ENCODE data around the gene NR4A3. TPM values are rescaled to one million over a fixed set of nuclear protein-coding genes. Genes with fewer than 3 reads are reported as not detected.

The NR4A3 gene
- total RNA-seq, 1 donor from 2014 or later: 6.2 TPM

DNA sequence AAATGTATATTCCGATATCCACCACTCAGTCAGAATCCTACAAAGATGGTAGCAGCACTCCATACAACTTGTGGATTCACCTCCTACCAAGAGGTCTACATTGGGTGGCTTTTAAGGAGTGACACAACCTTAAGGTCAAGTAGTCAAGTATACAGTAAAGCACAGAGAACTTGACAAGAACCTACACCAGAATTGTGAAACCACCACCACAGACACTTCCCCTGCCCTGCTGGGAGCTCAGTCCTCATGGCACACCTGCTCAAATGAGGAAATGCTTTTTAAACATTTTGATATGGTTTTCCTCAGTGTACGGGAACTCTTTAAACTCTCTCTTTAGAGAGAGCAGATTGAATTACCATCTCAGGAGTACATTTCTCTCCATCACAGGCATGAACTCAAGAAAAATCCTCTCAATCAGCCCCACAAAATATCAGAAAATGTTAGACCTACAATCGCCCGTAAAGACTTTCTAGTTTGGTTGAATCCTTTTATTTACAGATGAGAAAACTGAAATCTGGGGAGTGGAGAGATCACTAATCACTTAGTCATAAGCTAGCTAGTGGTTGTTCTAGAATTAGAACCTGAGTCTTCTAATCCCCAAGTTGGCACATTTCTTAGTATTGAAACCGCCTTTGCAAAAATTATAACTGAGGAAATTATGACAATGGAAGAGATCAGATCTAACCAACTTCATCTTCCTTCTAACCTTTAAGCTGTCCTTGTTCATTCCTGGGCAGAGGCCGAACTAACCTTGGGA is 38.5 kb upstream of the NR4A3 start:
- no peaks in the 10 kb centered on the region for H3K36me3 ChIP-seq
- TF ChIP-seq, protein P1, sequence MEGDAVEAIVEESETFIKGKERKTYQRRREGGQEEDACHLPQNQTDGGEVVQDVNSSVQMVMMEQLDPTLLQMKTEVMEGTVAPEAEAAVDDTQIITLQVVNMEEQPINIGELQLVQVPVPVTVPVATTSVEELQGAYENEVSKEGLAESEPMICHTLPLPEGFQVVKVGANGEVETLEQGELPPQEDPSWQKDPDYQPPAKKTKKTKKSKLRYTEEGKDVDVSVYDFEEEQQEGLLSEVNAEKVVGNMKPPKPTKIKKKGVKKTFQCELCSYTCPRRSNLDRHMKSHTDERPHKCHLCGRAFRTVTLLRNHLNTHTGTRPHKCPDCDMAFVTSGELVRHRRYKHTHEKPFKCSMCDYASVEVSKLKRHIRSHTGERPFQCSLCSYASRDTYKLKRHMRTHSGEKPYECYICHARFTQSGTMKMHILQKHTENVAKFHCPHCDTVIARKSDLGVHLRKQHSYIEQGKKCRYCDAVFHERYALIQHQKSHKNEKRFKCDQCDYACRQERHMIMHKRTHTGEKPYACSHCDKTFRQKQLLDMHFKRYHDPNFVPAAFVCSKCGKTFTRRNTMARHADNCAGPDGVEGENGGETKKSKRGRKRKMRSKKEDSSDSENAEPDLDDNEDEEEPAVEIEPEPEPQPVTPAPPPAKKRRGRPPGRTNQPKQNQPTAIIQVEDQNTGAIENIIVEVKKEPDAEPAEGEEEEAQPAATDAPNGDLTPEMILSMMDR (IDR thresholded peaks at IDR 0.05; ENCODE audit: borderline replicate concordance): no peak
- H3K27ac ChIP-seq (replicated peaks): no peak overlapping the region
- no peak overlapping the region for H3K4me3 ChIP-seq
- no peaks in the 10 kb centered on the region for H3K27me3 ChIP-seq (ENCODE audit: low read depth)
- H3K4me1 ChIP-seq: no peaks in the 10 kb centered on the region
- peaks cover 4% of the 10 kb centered on the region for H3K9me3 ChIP-seq (replicated peaks)
- no peak for DNase-seq
- intact Hi-C loops (cut with micrococcal nuclease): no loop called here

DNA sequence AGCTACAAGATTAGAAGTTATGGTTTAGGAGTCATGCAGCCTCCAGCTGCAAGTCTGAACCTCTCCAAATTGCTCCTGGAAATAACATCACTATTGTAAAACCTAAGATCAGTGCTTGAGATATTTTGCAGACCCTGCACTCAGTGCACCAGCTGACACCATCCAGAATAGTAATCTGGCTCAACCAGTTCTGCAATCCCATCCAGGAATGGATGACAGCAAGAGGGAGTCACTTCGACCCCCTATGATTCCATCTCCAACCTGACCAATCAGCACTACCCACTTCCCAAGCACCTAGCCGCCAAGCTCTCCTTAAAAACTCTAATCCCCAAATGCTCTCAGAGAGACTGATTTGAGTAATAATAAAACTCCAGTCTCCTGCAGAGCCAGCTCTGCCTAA is 37.9 kb upstream of the NR4A3 start:
- Histone ChIP-seq H3K36me3 (no peaks in the 10 kb centered on the region), H3K27ac (replicated peaks) (no peak overlapping the region), H3K9me3 (replicated peaks) (peaks cover 4% of the 10 kb centered on the region), H3K27me3 (ENCODE audit: low read depth) (no peaks in the 10 kb centered on the region), H3K4me1 (no peaks in the 10 kb centered on the region), H3K4me3 (no peak overlapping the region)
- intact Hi-C loops (cut with micrococcal nuclease): no loop called here
- no peak for DNase-seq
- TF ChIP-seq, protein P1 (IDR thresholded peaks at IDR 0.05; ENCODE audit: borderline replicate concordance): no peak

DNA sequence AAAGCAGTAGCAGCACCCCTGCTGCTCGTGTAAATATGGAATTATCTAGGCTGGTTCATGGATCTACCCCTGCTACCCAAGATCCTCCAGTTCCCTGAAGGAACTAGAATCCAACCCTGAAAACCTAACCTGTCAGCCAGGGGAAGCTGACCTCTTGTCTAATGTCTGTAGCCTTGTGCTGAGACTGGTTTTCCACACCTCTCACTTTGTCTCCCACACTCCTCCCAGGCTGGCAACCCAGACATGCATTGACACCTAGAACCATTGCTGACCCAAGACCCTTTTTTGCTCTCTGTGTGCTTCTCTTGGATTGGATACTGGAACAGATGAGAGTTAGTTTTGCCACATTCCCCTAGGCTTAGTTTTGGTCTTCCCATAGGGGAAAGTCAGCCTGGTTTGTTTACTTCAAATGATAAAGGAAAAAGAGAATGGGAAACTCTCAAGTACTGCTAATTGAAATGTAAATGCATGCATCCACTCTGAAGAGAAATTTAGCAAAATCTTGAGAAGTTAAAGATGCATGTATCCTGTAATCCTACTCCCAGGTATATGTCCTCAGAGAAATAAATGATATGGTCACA is 36.6 kb upstream of the NR4A3 start:
- TF ChIP-seq, protein P1 (IDR thresholded peaks at IDR 0.05; ENCODE audit: borderline replicate concordance): no peak
- Histone ChIP-seq H3K27me3 (ENCODE audit: low read depth) (no peaks in the 10 kb centered on the region), H3K36me3 (no peaks in the 10 kb centered on the region), H3K27ac (replicated peaks) (no peak overlapping the region), H3K4me1 (no peaks in the 10 kb centered on the region), H3K9me3 (replicated peaks) (peaks cover 4% of the 10 kb centered on the region), H3K4me3 (no peak overlapping the region)
- no peak for DNase-seq
- intact Hi-C loops (cut with micrococcal nuclease): no loop called here

DNA sequence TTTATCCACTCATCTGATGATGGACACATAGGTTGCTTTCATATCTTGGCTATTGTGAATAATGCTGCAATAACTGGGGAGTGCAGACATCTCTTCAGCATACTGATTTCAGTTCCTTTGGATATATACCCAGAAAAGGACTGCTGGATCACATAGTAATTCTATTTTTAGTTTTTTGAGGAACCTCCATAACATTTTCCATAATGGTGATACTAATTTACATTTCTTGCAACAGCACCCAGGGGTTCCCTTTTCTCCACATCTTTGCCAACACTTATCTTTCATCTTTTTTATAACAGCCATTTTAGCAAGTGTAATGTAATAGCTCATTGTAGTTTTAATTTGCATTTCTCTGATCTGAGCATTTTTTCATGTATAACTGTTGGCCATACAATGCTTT is 34.1 kb upstream of the NR4A3 start:
- H3K9me3 ChIP-seq (replicated peaks): no peaks in the 10 kb centered on the region
- H3K4me1 ChIP-seq: no peaks in the 10 kb centered on the region
- no peaks in the 10 kb centered on the region for H3K36me3 ChIP-seq
- H3K27ac ChIP-seq (replicated peaks): no peak overlapping the region
- intact Hi-C loops (cut with micrococcal nuclease): no loop called here
- TF ChIP-seq, protein P1 (IDR thresholded peaks at IDR 0.05; ENCODE audit: borderline replicate concordance): no peak
- H3K4me3 ChIP-seq: no peak overlapping the region
- H3K27me3 ChIP-seq (ENCODE audit: low read depth): no peaks in the 10 kb centered on the region
- DNase-seq: no peak

DNA sequence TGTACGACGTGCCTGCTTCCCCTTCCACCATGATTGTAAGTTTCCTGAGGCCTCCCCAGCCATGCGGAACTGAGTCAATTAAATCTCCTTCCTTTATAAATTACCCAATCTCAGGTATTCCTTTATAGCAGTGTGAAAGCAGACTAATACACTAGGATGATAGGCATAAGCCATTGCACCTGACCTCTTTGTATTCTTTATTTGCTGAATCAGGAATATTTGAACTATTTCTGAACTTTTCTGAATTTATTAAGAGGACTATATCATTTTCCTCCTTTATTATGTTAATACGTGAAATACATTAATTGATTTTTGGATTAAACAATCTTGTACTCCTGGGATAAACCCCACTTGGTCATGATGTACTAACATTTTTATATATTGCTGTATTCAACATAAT is 28.2 kb upstream of the NR4A3 start:
- TF ChIP-seq, protein P1 (IDR thresholded peaks at IDR 0.05; ENCODE audit: borderline replicate concordance): no peak
- Histone ChIP-seq H3K36me3 (no peaks in the 10 kb centered on the region), H3K4me3 (no peak overlapping the region)

More for the DNA sequence above, 28.2 kb upstream of the NR4A3 start:
- Histone ChIP-seq H3K4me1 (no peaks in the 10 kb centered on the region), H3K9me3 (replicated peaks) (no peaks in the 10 kb centered on the region), H3K27ac (replicated peaks) (no peak overlapping the region), H3K27me3 (ENCODE audit: low read depth) (no peaks in the 10 kb centered on the region)
- no peak for DNase-seq
- intact Hi-C loops (cut with micrococcal nuclease): no loop called here

Measured in left ventricle myocardium inferior (tissue), 1 donor.